HG02571 (cell line): Measurements from ENCODE around the gene TRIM8.
A peak's percentile ranks its signal among the peaks of the same experiment; 100 is the strongest.

Experiments used
- ATAC-seq: cut with Tn5 transposase; IDR thresholded peaks from one replicate; pipeline ENCODE4 v1.9.1; 2021; ENCODE audit warnings: mild to moderate bottlenecking, moderate library complexity; ENCODE audit not compliant: unreplicated experiment

Gene TRIM8

DNA sequence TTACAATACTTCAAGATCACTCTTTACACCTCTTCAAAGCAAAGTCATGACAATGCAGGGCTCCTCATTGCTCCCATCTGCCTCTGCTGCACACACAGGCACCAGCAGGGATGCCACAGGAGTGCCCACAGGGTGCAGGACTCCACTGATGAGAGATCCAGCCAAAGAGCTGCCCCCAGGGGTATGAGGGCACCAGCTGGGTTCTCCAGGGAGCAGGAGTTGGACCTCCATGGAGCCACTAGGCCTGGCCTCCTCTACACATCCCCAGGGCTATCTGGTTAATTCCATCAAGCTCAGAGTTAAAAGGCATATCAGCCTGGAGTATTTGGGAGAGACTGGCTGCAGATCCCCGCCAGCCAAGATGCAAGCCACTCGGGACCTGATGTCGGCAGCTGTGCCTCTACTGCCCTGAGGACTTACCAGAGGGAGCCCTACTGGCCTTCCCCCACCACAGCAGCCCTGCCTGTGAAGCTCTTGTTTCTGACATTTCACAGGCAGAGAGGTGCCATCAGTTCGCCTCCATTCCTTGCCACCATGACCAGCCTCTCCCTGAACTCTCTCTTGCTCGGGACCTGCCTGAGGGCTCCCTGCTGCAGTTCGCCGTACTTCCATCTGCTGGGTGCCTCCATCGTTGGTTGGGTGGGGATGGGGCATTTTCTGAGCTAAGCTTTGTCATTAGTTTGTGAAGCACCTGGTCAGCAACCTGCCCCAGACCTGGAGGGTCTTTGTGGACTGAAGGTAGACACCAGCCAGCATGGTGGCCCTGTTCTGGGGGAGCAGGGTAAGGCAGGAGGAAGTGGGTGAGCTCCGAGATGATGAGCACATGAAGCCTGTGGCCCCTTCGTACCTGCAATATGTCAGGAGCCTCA lies 12.5 kb upstream of the TRIM8 start:
- ATAC-seq: no peak

DNA sequence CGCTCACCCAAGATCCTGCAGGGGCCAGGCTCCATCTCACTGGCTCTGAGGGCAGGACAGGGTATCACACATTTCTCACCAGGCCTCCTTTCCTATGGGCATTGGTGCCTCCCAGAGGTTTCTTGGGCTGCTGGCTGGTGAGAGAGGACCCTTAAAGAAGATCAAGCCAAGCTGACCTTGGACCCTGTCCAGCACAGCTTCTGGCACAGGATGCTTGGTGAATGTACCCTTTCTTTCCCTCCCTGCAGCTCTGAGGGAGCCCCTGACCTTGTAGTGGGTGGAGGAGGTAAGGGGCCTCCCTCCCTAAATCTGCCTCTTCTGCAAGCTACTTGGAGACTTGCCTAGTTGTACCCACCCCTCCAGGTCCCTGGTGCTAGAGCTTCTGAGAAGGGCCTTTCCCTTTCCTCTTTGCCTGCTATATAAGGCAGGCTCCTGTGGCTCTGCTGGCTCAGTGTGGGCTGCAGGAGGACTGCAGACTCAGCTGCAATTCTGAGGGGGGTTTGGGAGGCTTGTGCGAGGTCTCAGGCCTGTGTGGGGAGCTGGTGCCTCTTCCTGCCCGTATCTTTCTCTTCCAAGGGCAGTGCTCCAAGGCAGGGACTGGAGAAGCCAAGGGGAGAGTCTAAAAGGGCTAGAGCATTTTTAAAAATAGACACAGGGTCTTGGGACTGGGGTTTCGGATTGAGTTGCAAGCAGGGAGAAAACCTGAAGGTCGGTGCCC lies 11.7 kb upstream of the TRIM8 start:
- no peak for ATAC-seq

DNA sequence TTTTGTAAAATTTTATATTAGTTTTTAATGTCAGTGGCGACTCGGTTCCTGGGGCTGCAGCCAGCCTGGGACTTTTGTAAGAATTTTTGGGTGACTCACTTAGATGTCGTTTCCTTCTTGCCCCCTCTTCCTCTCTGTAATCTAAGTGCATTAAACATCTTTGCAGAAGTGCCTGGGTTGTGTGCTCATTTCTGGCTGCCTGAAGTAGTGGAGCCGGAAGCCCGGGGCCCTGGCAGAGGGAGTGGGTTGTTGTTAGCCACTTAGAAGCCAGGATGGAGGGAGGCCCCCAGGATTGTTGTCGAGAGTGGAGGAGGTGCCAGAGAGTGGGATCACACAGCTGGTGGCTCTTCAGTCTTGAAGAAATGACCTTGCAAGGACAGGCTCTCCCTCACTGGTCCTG lies 11.0 kb upstream of the TRIM8 start:
- no peak for ATAC-seq

DNA sequence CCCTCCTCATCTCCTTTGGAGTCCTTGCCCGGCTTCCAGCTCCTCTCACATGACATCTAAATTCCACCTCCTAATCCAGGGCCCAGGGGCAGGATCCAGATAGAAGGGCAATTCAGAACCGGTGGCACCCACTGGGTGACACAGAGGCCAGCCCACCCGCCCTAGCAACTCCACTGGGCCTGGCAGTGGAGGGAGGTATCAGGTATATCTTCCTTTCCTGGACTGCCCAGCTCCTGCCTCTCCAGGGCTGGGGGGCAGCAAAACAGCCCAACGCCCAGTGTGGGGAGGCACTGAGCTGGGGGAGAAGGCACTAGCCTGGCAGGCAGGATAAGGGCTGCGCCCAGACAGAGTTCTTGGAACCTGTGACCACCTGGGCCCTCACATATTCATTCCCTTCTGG lies 10.4 kb upstream of the TRIM8 start:
- ATAC-seq: no peak

DNA sequence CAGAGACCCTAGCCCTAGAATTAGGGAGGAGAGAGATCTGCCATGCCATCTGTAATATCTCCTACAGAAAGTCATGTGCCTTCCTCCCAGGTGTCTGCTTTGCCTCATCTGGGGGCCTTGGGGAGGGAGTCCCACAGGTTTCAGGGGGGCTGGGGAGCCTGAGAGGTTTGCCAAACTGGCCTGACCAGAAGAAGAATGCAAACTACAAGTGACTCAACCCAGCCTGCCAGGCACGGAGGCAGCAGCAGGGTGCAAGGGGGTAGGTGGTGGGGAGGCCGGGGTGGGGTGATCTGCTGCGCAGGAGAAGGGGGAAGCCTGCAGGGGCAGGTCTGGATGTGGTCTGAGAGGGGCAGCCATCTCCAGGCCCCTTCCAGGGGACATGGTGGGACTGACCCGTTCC lies 9.6 kb upstream of the TRIM8 start:
- no peak for ATAC-seq

DNA sequence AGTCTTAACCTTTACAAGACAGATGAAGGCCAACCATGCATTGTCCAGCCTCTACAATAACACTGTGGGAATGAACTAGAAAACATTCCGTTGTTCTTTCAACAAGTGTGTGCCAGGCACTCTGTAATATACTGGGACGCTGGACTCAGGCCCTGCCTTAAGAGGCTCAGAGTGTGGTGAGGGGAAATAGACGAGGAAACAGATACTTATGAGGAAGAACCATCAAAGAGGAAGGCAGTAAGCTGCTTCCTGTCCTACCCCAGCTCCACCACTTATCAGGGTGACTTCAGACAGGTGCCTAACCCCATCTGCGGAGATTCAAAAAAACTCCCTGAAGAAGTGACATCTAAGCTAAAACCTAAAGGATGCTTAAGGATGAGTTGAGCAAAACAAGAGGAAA lies 8.9 kb upstream of the TRIM8 start:
- ATAC-seq: no peak

DNA sequence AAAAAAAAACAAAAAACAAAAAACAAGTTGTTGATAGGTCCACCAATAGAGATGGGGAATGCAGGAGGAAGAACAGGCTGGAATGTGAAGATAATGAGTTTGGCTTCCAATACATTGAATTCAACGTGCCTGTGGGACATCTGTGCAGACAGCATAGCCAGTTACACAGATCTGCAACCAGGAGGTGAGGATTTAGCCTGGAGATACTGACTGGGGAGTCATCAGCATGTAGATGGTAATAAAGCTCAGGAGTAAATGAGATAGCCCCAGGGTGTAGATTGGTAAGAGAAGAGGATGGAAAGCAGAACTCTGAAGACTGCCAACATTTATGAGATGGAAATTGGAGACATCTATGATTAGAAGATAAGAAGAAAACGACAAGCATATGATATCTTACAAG lies 4.7 kb upstream of the TRIM8 start:
- no peak for ATAC-seq

DNA sequence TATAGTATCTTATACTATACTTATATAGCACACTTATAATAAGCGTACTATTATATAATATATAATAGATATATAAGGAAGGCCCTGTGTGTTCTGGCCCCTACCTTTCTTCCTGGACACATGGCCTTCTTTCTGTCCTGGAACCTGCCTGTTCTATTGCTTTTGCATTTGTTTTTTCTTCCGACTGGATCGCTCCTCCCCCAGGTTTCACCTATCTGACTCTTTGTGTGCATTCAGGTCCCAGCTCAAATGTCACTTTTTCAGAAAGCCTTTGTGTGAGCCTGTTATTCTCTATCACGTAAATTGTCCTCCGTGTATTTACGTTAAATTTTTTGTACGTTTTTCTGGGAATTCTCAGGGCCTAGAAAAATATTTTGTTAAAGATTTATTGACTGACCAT lies 2.9 kb upstream of the TRIM8 start:
- no peak for ATAC-seq

DNA sequence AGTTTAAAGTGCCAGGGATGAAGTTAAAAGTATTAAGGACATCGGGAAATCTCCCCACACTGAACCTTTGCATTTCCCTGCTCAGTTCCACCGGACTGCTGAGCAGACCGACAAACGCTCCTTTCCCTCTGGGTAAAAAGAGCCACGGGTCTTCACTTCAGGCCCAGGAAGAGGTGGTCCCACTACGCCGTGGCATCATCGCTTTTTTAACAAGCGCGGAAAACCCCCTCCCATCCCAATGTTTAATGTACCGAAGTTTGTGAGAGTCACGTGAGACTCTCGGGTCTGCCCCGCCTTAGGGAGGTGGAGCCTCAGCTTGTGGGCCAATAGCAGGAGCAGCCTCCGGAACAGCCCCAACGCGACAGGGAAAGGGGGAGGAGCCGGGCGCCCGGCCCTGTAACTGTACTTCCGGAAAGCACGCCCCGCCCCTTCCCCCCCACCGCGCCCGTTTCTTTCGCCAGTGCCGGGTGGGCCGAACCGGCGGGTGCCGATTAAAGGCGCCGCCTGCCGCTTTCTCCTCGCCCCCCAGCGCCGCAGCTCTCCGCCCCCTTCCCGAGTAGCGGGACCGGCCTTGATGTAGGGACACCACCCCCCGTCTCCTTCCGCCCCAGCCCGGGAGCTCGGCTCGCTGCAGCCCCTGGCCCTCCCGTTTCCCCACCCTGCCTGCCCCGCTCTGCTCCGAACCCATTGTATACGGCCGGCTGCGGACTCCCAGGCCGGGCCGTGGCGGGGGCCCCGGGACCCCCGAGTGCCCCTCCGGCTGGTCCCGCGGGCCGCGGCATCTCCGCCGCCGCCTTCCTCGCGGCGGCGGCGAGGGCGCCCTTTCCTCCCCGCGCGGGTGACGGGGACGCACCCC lies 2.2 kb upstream of the TRIM8 start:
- peak; percentile 42 for ATAC-seq

DNA sequence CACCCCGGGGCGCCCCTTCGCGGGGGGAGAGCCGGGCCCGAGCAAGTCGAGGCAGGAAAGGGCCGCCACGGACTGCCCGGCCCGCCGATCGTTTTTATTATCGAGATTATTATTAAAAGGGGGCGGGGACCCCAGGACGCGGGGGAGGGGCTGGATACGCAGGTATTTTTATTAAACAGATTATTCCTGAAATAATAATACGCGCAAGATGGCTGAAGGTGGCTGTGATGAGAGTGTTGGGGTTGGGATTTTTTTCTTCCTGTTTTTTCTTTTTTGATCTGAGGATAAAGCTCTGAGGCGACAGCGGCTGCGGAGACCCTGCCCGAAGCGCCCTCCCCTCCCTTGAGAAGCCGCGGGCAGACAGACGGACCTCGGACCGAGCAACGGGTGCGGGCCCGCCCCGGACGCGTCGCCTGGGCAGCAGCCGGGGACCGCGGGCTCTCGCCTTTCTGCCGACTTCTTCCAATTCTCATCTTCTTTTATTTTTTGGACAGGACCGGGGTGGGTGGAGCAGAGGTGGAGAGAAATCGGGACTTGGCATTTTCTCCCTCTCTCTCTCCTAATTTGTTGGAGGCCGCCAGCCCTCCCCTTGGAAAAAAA lies 1.4 kb upstream of the TRIM8 start:
- no peak for ATAC-seq

DNA sequence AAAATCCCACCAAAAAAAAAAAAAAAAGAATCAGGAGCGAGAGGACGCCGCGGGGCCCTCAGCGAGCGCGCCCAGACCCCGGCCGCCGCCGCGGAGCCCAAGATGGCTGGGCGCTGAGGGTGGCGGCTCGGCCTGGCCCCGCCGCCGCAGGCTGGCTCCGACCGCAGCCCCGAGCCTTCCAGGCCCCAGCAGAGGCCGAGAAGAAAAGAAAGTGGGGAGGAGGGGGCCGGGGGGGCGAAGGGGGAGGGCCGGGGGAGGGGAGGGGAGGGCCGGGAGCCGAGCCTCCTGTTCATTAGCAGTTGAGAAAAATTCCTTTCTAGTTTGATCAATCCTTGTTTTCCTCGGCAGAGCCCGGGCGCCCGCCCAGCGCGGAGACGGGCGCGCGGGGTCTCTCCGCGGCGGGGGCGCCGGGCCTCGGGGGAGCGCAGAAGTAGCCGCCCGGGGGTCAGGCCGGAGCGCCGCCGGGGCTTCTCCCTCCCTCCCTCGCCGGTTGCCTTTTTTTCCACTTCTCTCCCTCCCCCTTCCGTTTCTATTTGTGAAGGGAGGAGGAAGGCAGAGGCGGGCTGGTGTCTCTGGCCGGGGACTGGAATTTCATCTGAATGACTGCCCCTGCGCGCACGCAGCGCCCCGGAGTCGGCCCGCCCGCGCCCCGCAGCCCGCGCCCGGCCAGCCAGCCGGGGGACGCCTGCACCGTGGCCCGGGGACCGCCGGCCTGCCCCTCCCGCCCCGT lies 778 bp upstream of the TRIM8 start:
- no peak for ATAC-seq

DNA sequence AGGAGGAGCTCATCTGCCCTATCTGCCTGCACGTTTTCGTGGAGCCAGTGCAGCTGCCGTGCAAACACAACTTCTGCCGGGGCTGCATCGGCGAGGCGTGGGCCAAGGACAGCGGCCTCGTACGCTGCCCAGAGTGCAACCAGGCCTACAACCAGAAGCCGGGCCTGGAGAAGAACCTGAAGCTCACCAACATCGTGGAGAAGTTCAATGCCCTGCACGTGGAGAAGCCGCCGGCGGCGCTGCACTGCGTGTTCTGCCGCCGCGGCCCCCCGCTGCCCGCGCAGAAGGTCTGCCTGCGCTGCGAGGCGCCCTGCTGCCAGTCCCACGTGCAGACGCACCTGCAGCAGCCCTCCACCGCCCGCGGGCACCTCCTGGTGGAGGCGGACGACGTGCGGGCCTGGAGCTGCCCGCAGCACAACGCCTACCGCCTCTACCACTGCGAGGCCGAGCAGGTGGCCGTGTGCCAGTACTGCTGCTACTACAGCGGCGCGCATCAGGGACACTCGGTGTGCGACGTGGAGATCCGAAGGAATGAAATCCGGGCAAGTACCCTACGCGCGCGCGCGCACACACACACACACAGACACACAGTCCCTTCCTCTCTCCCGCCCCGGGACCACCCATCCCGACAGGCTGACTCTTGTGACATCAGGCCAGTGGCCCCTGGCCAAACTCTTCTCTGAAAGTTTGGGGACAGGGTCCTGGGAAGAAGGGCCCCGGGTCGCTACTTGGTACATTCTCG lies 538 bp downstream of the TRIM8 start:
- no peak for ATAC-seq

DNA sequence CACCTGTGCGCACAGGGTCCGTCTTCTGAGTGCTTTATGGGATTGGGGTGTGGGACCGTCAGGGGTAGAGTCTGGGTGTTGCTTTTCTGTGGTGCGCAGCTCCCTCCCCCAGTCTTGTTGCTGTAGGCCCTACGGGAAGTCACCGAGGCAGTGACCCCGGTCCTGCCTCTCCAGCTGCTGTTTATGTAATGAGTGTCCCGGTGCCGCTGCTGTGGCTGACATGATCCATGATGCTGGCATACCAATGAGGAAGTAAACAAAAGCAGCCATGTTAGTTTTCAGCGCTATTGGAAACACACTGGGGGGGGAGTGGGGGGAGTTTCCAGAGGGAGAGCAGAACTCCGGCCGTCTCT lies 1.1 kb downstream of the TRIM8 start:
- no peak for ATAC-seq

DNA sequence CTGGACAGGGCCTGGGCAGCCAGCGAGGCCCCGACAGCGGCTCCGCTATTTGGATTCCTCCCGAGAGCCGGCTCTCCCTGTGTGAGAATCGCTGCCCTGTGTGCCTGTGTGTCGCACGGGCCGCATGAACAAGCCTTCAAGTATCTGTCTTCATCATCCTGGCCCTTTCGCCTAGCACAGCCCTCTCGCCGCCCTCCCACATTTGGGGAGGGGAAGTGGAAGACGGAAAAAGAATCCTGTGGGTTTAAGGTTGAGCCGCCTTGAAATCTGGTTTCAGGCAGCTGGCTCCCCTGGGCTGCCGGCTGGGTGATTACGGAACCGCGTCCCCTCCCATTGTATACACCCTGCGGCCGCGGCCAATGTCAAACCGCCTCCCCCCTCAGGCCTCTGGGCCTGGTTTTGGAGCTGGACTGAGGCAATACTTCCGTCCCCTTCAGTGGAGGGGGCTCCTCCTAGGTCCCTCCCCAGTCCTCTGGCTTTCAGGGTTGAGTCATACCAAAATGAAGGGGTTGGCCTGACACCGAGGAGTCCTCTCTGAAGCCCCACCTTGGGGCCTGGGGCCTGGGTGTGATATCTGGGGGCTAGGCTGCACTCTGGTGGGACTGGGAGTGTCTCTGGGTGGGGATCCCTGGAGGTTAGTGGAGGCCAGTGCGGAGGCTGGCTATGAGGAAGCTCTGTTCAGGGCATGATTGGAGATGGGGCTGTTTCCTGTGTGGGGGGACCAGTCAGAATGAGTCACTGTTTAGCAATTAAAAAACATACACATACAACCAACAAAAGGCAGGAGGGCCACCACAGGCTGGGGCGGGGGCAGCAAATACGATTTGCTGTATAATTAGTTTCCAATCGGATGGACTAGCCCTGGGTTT lies 1.7 kb downstream of the TRIM8 start:
- peak; percentile 21 for ATAC-seq

DNA sequence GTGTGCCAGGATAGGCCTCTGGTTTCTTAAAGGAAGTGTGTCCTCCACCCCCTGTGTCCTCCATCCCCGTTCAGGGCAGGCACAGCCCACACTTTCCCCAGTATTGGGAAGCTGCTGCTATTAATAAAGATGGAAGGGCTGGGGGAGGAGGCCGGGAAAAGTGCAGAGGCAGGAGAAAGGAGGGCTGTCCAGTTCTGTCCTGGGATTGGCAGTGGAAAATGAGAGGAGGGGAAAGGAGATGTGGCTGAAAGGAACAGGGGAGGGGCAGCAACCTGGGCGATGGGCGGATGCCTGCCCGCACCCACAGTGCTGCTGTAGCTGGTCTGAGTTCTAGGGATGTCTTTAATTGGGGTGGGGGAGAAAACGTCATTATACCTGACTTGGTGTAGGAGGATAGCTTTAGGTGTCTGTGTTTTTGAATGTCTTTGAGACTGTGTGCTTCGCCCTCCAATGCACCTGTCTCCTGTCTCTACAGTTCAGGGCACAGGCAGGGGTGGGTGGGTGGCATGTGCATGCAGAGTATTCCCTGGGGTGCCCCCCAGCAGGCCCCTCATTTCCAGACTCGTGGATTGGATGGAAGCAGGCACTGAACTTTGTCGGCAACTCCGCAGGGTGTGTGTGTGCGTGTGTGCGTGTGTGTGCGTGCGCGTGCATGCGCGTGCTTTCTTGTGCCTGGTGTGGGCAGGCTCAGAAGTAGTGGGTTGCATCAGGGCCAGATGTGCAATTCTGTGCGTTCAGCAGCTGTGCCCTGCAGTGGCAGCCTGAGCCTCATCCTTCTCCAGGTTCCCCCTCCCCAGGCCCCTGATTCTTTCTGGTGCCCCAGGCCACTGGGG lies 2.5 kb downstream of the TRIM8 start:
- ATAC-seq: no peak

DNA sequence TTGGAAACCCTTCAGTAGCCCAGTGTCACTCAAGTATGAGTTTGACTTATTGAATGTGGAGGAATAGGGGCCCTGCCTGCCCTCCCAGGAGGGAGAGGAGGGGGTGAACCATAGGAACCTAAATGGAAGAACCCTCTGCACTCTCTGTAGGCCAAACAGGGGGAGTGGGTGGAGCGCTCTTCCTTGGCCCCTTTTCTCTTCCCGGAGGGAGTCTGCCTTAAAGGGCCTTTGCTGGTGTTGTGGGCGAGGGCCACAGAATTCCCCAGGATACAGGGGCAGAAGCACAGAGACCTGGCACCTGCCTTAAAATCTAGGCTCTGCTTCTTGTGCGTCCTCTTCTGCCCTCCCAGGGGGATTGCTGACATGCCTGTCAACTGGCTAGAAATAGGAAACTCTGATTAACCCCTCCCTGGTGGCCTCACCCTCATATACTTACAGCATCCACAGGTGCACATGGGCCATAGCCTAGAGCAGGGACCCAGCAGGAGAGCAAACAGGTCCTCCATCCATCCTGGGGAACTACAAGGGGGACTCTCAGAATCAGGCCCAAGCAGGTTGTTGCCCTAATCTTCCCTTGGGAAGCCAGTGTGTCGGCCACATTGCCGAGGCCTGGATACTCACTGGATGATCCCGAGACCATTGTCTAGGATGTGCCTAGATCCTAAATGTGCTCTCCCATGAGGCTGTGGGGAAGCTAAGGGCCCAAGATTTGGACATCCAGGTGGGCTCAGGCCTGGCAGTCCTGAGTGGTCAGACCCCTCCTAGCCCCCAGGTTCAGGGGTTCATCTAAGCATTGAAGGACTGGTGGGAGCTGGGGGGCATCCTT lies 3.4 kb downstream of the TRIM8 start:
- ATAC-seq: no peak

DNA sequence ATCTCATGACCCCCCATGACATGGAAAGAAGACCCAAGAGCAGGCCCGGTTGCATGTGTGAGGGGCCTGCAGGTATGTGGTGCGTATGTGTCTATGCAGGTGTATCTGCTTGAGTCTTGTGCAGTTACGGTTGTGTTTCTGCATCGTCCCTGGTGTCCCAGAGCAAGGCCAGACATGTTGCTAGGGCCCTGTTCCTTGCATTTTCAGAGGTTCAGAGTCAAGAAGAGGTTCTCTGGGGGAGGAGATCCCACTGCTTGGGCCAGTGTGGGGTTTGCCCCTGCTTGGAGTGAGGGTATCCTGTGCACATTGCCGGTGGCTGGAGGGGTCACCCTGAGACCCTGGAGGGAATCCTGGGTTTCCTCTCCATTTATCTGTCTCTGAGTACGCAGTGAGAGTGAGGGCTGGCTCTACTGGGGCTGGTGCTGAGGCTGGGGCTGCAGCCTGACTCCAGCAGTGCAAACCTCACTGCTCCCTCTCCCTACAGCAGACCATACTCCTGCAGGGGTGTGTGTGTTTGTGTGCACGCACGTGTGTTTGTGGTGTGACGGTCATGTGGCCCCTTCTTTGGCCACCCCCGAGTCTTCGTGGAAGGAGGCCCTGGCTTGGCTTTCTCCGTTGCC lies 4.1 kb downstream of the TRIM8 start:
- ATAC-seq: no peak
